ENCODE data around the gene GARS1. TPM values are rescaled to one million over a fixed set of nuclear protein-coding genes. Genes with fewer than 3 reads are reported as not detected.

Gene GARS1
- total and polyA plus RNA-seq, 9 of the 15 experiments (the other 6 are each of a cell fraction or from before 2014, with no cell fraction given) = 142 to 769 (median 272) TPM

DNA sequence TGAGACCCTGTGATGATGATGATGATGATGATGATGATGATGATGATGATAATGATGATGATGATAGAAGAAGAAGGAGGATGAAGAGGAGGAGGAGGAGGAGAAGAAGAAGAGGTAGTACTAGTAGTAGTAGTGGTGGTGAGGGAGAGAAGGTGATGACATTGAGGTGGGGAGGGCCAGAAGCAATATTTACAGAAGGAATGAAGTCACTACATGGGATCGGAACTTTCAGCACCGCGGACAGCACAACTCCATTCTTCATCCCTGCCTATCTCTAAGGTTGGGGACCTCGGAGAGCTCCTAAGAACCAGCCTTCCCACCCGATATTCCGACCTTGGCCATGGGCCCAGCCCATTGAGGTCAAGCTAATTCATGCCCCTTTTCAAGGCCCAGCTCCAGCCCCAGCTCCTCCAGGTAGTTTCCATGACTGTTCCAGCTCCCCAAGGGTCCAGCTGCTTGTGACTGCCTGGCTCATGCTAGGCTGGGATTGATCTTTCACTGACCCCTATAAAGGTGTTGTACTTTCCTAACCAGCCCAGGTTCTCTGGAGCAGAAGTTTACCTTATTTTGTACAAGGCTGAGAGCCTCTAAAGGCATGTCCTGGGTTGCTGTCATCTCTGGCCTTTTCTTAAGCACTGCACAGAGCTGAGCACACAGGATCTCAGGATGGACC lies 77.3 kb downstream of the GARS1 start (continued):
- TF ChIP-seq RREB1 (CRISPR knock-in tag; IDR thresholded peaks at IDR 0.05) (no peak), THRB (CRISPR knock-in tag; conservative IDR thresholded peaks at IDR 0.05) (peak; percentile 83; the same call in 1 of the 2 replicates), ZNF75A (CRISPR knock-in tag; IDR thresholded peaks at IDR 0.05) (no peak), EP300 (IDR thresholded peaks at IDR 0.05; ENCODE audit: low read length) (no peak), BMI1 (IDR thresholded peaks at IDR 0.05; ENCODE audit: low read length) (no peak), CHD7 (IDR thresholded peaks at IDR 0.05; ENCODE audit: low read depth, low read length) (no peak), CBX8 (IDR thresholded peaks at IDR 0.05; ENCODE audit: borderline replicate concordance, extremely low read depth, low read depth, low read length, poor library complexity, severe bottlenecking) (no peak), KLF1 (tag; IDR thresholded peaks at IDR 0.05) (no peak)
